PC-9 (cell line): ENCODE data around the gene ZNF398. TPM values are rescaled to one million over a fixed set of nuclear protein-coding genes. Genes with fewer than 3 reads are reported as not detected.

ENCODE experiments used
- BruUV-seq: library from RNA; stranded (reverse); fragments of 400-500 nt; replicated peaks from 2 replicates; lab custom pipeline; 2021; lab: Mats Ljungman, UMichigan
- CTCF ChIA-PET: fragments of 300-600 bp; sonication (Branson Sonifier 250); formaldehyde crosslinking; loops from one replicate; lab custom pipeline; 2022; ENCODE audit warnings: antibody characterized with exemption; lab: Charles Lee
- POLR2A ChIA-PET: fragments of 300-600 bp; sonication (Branson Sonifier 250); formaldehyde crosslinking; loops from one replicate; lab custom pipeline; 2022; ENCODE audit warnings: antibody characterized with exemption; ENCODE audit not compliant: unreplicated experiment; lab: Charles Lee
- DNase-seq, 2 experiments: peaks; one replicate each; pipeline versions ENCODE4 v3.0.0 to v3.0.0-alpha.2; 2015 to 2022; ENCODE audit warnings: mixed read lengths in 1 of 2
- H2AFZ ChIP-seq: fragments of 200-600 bp; sonication (generic); 2 replicates; pipeline ENCODE4 v1.8.1; 2017; ENCODE audit warnings: antibody characterized with exemption
- H3F3A ChIP-seq: fragments of 200-600 bp; sonication (generic); 2 replicates; pipeline ENCODE4 v1.8.1; 2017; ENCODE audit warnings: antibody characterized with exemption, mild to moderate bottlenecking, low read depth; ENCODE audit not compliant: insufficient read depth
- H3K27ac ChIP-seq: fragments of 200-600 bp; sonication (generic); 2 replicates; pipeline ENCODE4 v1.6.1; 2016; ENCODE audit warnings: mixed run types
- H3K27me3 ChIP-seq: fragments of 200-600 bp; sonication (generic); 2 replicates; pipeline ENCODE4 v1.6.1; 2016; ENCODE audit warnings: low read depth, mixed run types; ENCODE audit not compliant: insufficient read depth
- H3K36me3 ChIP-seq: fragments of 200-600 bp; sonication (generic); 2 replicates; pipeline ENCODE4 v1.6.1; 2016; ENCODE audit warnings: low read depth, mixed run types
- H3K4me1 ChIP-seq: fragments of 200-600 bp; sonication (generic); replicated peaks from 2 replicates; pipeline ENCODE4 v1.6.1; 2016; ENCODE audit warnings: mixed run types; ENCODE audit not compliant: insufficient read depth
- H3K4me2 ChIP-seq: fragments of 200-600 bp; sonication (generic); 2 replicates; pipeline ENCODE4 v1.6.1; 2017; ENCODE audit warnings: mixed run types
- H3K4me3 ChIP-seq: fragments of 200-600 bp; sonication (generic); 2 replicates; pipeline ENCODE4 v1.6.1; 2016; ENCODE audit warnings: mixed run types
- H3K79me2 ChIP-seq: fragments of 200-600 bp; sonication (generic); 2 replicates; pipeline ENCODE4 v1.6.1; 2017; ENCODE audit warnings: low read depth, mixed run types
- H3K9me2 ChIP-seq: fragments of 200-600 bp; sonication (generic); 2 replicates; pipeline ENCODE4 v1.8.1; 2017; ENCODE audit warnings: mild to moderate bottlenecking; ENCODE audit not compliant: insufficient read depth
- H3K9me3 ChIP-seq: fragments of 200-600 bp; sonication (generic); 2 replicates; pipeline ENCODE4 v1.8.1; 2016; ENCODE audit warnings: low read depth; ENCODE audit not compliant: insufficient read depth
- H4K20me1 ChIP-seq: fragments of 200-600 bp; sonication (generic); 2 replicates; pipeline ENCODE4 v1.8.1; 2017; ENCODE audit not compliant: insufficient read depth
- EZH2 ChIP-seq: fragments of 200-600 bp; sonication (generic); IDR thresholded peaks from 2 replicates; pipeline ENCODE4 v1.8.0; 2017; ENCODE audit warnings: antibody characterized with exemption, low read depth
- intact Hi-C: fragments of 100-400 bp; cut with micrococcal nuclease; formaldehyde crosslinking; loops from one replicate; pipeline ENCODE4 v1.10.0; 2022; ENCODE audit not compliant: unreplicated experiment
- total RNA-seq: library from RNA; stranded (reverse); gene quantifications from 2 replicates; pipeline ENCODE4 v1.2.3, GENCODE V29; 2021
- TF ChIP-seq, protein P1 (sequence below): fragments of 200-600 bp; sonication (generic); conservative IDR thresholded peaks from 2 replicates; pipeline ENCODE4 v1.6.1; 2017; ENCODE audit warnings: mixed run types, antibody characterized with exemption, mild to moderate bottlenecking, moderate library complexity

Gene ZNF398
- total RNA-seq, 1 experiment from 2014 or later = 11.7 TPM

DNA sequence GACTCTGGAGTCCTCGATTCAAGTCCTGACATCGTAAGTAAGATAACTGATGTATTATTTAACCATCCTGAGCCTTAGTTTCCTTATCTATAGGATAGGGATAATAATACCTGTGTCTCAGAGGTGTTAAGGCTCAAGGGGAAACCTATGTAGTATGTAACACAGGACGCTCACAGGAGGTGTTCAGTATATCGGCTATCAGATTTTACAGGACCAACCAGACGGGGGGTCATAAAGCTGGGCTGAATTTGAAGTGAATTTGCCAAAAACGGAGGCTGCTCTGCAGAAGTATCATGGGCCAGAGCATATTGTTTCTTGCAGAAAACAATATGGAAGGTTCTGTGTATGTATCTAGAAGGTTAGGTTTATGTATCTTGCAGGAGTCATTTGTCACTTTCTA lies 37.0 kb downstream of the ZNF398 start:
- BruUV-seq = no TSS peak

DNA sequence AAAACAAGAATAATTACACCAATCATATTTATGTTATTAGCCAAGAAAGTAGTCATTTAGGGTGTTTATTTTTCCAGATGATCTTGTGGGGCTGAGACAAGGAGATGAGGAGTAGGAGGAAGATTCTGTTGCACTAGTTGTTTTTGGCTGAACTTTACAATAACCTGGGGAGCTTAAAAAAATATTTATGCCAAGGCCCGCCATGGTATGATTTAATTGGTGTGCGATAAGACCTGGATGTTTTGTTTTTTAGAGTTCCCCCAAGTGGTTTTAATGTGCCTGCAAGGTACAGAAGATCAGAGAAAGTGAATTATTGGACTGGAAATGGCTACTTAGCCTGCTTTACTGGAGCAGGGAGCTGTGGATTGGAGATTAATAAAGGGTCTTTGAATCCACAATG lies 41.0 kb downstream of the ZNF398 start:
- Histone ChIP-seq H3K9me2 (no peaks in the 10 kb centered on the region), H3K36me3 (no peaks in the 10 kb centered on the region), H3K27me3 (no peaks in the 10 kb centered on the region), H2AFZ (no peak overlapping the region), H3K4me1 (no peaks in the 10 kb centered on the region), H3F3A (peaks cover 11% of the 10 kb centered on the region; the same call in 1 of the 2 replicates), H3K9me3 (no peaks in the 10 kb centered on the region), H4K20me1 (no peaks in the 10 kb centered on the region), H3K79me2 (no peaks in the 10 kb centered on the region), H3K4me2 (no peak overlapping the region), H3K27ac (no peak overlapping the region), H3K4me3 (no peak overlapping the region)
- DNase-seq = no peak
- intact Hi-C loops = no loop called here
- ChIA-PET CTCF (interaction anchor here (0.7 kb wide), 1 partner anchor 485 kb away, joined by 3 read pairs; no protein-coding TSS in a partner anchor), POLR2A (no interaction called here)
- TF ChIP-seq, protein P1, sequence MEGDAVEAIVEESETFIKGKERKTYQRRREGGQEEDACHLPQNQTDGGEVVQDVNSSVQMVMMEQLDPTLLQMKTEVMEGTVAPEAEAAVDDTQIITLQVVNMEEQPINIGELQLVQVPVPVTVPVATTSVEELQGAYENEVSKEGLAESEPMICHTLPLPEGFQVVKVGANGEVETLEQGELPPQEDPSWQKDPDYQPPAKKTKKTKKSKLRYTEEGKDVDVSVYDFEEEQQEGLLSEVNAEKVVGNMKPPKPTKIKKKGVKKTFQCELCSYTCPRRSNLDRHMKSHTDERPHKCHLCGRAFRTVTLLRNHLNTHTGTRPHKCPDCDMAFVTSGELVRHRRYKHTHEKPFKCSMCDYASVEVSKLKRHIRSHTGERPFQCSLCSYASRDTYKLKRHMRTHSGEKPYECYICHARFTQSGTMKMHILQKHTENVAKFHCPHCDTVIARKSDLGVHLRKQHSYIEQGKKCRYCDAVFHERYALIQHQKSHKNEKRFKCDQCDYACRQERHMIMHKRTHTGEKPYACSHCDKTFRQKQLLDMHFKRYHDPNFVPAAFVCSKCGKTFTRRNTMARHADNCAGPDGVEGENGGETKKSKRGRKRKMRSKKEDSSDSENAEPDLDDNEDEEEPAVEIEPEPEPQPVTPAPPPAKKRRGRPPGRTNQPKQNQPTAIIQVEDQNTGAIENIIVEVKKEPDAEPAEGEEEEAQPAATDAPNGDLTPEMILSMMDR = no peak
- no peak for TF ChIP-seq EZH2
- BruUV-seq = no TSS peak

More for the DNA sequence above, 37.0 kb downstream of the ZNF398 start:
- Histone ChIP-seq H3K36me3 (no peaks in the 10 kb centered on the region; the same call in 1 of the 2 replicates), H3K27ac (no peak overlapping the region), H3K27me3 (no peaks in the 10 kb centered on the region), H3K9me2 (no peaks in the 10 kb centered on the region), H3K4me1 (no peaks in the 10 kb centered on the region), H2AFZ (no peak overlapping the region), H3K9me3 (no peaks in the 10 kb centered on the region), H4K20me1 (no peaks in the 10 kb centered on the region), H3K4me2 (no peak overlapping the region), H3K4me3 (no peak overlapping the region), H3K79me2 (no peaks in the 10 kb centered on the region), H3F3A (peaks cover 11% of the 10 kb centered on the region; the same call in 1 of the 2 replicates)
- intact Hi-C loops = no loop called here
- TF ChIP-seq, protein P1 = no peak
- no peak for TF ChIP-seq EZH2
- CTCF ChIA-PET = no interaction called here
- POLR2A ChIA-PET = no interaction called here
- no peak for DNase-seq

DNA sequence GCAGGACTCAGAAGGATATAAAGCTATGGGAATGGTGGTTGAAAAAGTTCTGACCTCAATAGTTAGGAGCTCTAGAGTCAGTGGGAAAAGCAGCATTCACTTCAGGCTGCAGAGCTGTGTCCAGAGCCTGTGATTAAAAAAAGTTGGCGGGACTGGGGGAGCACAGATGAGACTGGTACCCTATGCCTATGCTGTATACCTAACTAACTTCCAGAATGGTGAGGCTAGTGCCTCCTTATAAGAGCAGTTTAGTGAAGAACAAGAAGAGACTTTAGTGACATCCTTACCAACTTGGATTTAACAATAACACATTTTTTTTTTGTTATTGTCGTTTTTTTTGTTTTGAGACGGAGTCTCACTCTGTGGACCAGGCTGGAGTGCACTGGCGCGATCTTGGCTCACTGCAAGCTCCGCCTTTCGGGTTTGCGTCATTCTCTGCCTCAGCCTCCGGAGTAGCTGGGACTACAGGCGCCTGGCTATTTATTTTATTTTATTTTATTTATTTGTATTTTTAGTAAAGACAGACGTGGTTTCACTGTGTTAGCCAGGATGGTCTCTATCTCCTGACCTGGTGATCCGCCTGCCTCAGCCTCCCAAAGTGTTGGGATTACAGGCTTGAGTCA lies 41.5 kb downstream of the ZNF398 start:
- H3K4me1 ChIP-seq = no peaks in the 10 kb centered on the region
- no peaks in the 10 kb centered on the region for H3K9me3 ChIP-seq
- H3F3A ChIP-seq = peaks cover 11% of the 10 kb centered on the region; the same call in 1 of the 2 replicates
- ChIA-PET POLR2A (no interaction called here), CTCF (no interaction called here)
- H4K20me1 ChIP-seq = no peaks in the 10 kb centered on the region
- H3K4me2 ChIP-seq = no peak overlapping the region
- TF ChIP-seq, protein P1 = no peak
- no peak for TF ChIP-seq EZH2
- intact Hi-C loops = no loop called here
- H3K27me3 ChIP-seq = no peaks in the 10 kb centered on the region
- H3K9me2 ChIP-seq = no peaks in the 10 kb centered on the region
- H3K36me3 ChIP-seq = no peaks in the 10 kb centered on the region
- no peak overlapping the region for H3K27ac ChIP-seq
- no peak overlapping the region for H3K4me3 ChIP-seq
- H3K79me2 ChIP-seq = no peaks in the 10 kb centered on the region
- no TSS peak for BruUV-seq
- DNase-seq = no peak
- H2AFZ ChIP-seq = no peak overlapping the region
